ENCODE measurements around the gene UBE2D4.
"Not testable (repeated sequence)": the region's sequence is repeated elsewhere in the genome, so short reads cannot be mapped to it uniquely, and the experiment has no call there.

The UBE2D4 gene

DNA sequence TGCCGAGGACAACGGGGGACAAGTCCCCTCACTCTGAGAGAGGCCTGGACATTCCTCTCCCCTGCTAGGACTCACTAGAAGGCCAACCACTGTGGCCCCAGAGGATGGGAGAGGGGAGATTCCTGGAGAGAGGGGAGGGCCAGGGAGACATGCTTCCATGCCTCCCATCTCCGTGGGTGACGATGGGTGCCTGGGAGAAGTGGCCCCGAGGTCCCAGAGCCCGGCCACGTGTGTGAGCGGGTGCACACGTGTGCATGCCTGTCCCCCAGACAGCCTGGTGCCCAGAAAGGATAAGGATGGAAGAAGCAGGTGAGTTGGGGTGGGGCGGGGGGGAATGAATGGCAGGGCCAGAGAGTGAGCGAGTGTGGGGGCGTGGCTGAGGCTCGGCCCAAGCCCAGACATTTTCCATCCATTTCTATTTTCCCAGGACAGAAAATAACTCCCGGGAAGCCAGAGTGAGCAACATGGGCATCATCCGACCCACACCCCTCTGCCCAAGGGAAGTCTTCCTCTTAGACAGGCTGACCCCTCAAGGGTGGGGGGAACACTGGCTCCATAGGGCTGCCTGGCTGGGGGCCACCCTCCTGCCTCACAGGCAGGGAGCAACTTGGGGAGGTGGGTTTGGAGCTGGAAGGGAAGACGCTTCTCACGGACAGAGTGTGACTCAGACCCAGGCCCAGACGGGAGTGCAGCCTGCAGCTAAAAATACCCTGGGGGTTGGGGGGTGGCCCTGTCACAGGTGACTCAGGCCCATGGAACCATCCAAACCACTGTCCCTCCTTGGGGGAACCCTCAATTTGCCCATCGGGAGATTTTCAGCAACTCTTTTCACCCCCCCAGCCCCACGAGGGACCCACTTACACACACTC lies 42.2 kb downstream of the UBE2D4 start:
- H3K27ac ChIP-seq (ENCODE audit: low read length); H3K4me3 ChIP-seq (ENCODE audit: low read length in 2 of 2); H3K4me1 ChIP-seq (ENCODE audit: control insufficient read depth, insufficient read depth, low read length); H3K27me3 ChIP-seq (ENCODE audit: control insufficient read depth in 1 of 2, insufficient read depth in 2 of 2, low read length in 2 of 2); H3K9me3 ChIP-seq (ENCODE audit: control insufficient read depth in 2 of 2, low read length in 2 of 2); H3K9ac ChIP-seq (ENCODE audit: low read length in 2 of 2); H3K36me3 ChIP-seq (ENCODE audit: control insufficient read depth in 2 of 2, insufficient read depth in 2 of 2, low read length in 2 of 2): not testable (repeated sequence)

DNA sequence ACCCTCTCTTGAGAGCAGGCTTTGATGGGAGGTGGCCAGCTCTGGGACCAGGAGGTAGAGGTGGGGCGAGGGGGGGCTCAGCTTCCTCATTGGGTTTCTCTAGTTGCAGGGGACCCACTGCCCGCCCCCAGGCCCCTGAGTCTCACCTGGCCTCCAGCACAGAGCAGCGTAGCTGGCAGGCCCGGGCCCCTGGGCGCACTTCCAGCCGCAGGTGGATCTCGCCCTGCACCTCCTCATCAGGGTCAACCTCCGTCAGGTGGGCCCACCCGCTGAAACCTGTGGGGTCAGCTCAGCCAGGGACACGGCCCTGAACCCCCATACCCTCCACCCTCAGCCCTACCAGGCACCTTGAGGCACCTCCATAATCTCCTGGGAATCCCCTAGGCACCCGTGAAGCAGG lies 43.4 kb downstream of the UBE2D4 start:
- H3K4me3 ChIP-seq (ENCODE audit: low read length in 2 of 2); H3K4me1 ChIP-seq (ENCODE audit: control insufficient read depth, insufficient read depth, low read length); H3K9ac ChIP-seq (ENCODE audit: low read length in 2 of 2); H3K36me3 ChIP-seq (ENCODE audit: control insufficient read depth in 2 of 2, insufficient read depth in 2 of 2, low read length in 2 of 2); H3K27ac ChIP-seq (ENCODE audit: low read length); H3K9me3 ChIP-seq (ENCODE audit: control insufficient read depth in 2 of 2, low read length in 2 of 2); H3K27me3 ChIP-seq (ENCODE audit: control insufficient read depth in 1 of 2, insufficient read depth in 2 of 2, low read length in 2 of 2): not testable (repeated sequence)

DNA sequence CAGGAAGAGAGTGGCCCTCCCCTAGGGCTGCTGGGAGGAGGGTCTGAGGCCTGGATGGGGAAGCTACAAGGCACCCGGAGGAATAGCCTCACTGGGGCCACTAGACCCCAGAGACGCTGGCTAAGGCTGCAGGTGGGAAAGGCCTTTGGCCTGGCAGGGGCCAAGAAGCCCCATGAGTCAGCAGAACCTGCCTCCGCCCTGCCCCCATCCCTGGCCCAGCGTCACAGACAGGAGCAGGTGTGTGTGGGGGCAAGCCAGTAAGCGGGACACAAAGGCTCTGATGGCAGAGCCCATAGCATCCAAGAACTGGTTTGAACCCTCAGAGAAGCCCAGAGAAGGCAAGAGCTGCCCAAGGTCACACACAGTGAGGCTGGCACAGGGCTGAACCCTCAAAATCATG lies 44.5 kb downstream of the UBE2D4 start:
- not testable (repeated sequence) for H3K9ac ChIP-seq (ENCODE audit: low read length in 2 of 2); H3K4me3 ChIP-seq (ENCODE audit: low read length in 2 of 2)

DNA sequence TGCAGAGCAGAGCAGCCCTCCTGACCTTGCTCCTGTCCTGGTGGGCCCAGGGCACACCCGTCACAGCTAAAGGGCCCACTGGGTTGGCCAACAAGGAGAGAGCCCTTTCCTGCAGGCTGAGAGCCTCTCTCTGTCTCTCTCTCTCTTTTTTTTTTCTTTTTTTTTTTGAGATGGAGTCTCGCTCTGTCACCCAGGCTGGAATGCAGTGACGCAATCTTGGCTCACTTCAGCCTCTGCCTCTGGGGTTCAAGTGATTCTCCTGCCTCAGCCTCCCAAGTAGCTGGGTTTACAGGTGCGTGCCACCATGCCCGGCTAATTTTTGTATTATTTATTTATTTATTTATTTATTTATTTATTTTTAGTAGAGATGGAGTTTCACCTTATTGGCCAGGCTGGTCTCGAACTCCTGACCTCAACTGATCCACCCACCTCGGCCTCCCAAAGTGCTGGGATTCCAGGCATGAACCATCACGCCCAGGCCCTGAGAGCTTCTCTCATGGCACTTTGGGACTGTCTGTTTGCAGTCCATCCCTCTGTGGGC lies 47.9 kb downstream of the UBE2D4 start:
- not testable (repeated sequence) for H3K27me3 ChIP-seq (ENCODE audit: control insufficient read depth in 1 of 2, insufficient read depth in 2 of 2, low read length in 2 of 2); H3K9ac ChIP-seq (ENCODE audit: low read length in 2 of 2); H3K4me3 ChIP-seq (ENCODE audit: low read length in 2 of 2); H3K27ac ChIP-seq (ENCODE audit: low read length); H3K36me3 ChIP-seq (ENCODE audit: control insufficient read depth in 2 of 2, insufficient read depth in 2 of 2, low read length in 2 of 2); H3K9me3 ChIP-seq (ENCODE audit: control insufficient read depth in 2 of 2, low read length in 2 of 2); H3K4me1 ChIP-seq (ENCODE audit: control insufficient read depth, insufficient read depth, low read length)

More for the DNA sequence above, 44.5 kb downstream of the UBE2D4 start:
- not testable (repeated sequence) for H3K4me1 ChIP-seq (ENCODE audit: control insufficient read depth, insufficient read depth, low read length); H3K27ac ChIP-seq (ENCODE audit: low read length); H3K36me3 ChIP-seq (ENCODE audit: control insufficient read depth in 2 of 2, insufficient read depth in 2 of 2, low read length in 2 of 2); H3K9me3 ChIP-seq (ENCODE audit: control insufficient read depth in 2 of 2, low read length in 2 of 2); H3K27me3 ChIP-seq (ENCODE audit: control insufficient read depth in 1 of 2, insufficient read depth in 2 of 2, low read length in 2 of 2)

DNA sequence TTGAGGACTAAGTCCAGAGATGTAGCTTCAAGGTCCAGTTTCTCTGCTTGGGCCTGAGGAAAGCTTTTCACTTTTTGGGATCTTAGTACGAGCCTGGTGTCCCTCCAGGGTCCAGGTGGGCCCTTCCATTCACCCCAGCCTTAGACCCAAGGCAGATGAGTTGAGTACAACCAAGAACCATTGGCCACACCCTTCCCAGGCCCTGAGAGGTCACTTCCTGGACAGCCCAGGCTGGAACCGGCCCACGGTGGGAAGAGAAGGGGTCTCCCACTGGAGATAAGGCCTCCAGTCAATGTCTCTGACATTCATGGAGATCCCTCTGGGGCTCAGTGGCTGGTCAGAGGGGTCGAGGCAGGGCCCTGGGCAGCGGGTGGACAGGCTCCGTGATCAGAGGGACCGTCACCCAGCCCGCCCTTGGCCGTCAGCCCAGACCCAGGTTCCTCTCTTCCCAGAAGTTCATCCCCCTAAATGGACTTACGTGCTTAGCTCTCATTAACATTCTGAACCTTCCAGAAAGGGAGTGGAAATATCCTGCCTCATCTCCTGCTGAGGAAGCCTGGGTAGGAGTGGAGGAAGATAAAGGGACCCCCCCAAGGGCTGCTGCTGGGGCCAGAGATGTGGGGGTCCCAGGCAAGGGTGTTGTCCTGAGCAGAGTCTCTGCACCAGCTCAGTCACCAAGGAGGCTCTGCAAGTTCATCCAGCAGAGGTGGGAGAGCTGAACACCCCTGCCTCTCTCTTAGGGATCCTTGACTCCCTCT lies 48.7 kb downstream of the UBE2D4 start:
- not testable (repeated sequence) for H3K27me3 ChIP-seq (ENCODE audit: control insufficient read depth in 1 of 2, insufficient read depth in 2 of 2, low read length in 2 of 2); H3K9ac ChIP-seq (ENCODE audit: low read length in 2 of 2); H3K36me3 ChIP-seq (ENCODE audit: control insufficient read depth in 2 of 2, insufficient read depth in 2 of 2, low read length in 2 of 2); H3K27ac ChIP-seq (ENCODE audit: low read length); H3K4me3 ChIP-seq (ENCODE audit: low read length in 2 of 2); H3K4me1 ChIP-seq (ENCODE audit: control insufficient read depth, insufficient read depth, low read length); H3K9me3 ChIP-seq (ENCODE audit: control insufficient read depth in 2 of 2, low read length in 2 of 2)

DNA sequence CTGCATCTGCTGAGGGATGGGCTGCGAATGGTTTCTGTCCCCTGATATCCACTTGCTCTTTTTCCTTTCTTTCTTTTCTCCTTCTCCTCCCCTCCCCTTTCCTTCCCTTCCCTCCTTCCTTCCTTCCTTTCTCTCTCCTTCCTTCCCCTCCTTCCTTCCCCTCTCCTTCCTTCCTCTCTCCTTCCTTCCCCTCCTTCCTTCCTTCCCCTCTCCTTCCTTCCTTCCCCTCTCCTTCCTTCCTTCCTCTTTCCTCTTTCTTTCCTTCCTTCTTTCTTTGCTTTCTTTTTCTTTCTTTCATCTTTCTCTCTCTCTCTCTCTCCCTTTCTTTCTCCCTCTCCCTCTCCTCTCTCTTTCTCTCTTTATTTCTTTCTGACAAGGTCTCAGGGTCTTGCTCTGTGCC lies 51.3 kb downstream of the UBE2D4 start:
- H3K9ac ChIP-seq (ENCODE audit: low read length in 2 of 2), result no peak overlapping the region
- H3K27me3 ChIP-seq (ENCODE audit: control insufficient read depth in 1 of 2, insufficient read depth in 2 of 2, low read length in 2 of 2), result no peaks in the 10 kb centered on the region
- H3K36me3 ChIP-seq (ENCODE audit: control insufficient read depth in 2 of 2, insufficient read depth in 2 of 2, low read length in 2 of 2), result no peaks in the 10 kb centered on the region
- no peak overlapping the region for H3K4me3 ChIP-seq (ENCODE audit: low read length in 2 of 2)
- H3K9me3 ChIP-seq (ENCODE audit: control insufficient read depth in 2 of 2, low read length in 2 of 2), result no peaks in the 10 kb centered on the region
- no peak overlapping the region for H3K27ac ChIP-seq (ENCODE audit: low read length)
- H3K4me1 ChIP-seq (ENCODE audit: control insufficient read depth, insufficient read depth, low read length), result no peaks in the 10 kb centered on the region

DNA sequence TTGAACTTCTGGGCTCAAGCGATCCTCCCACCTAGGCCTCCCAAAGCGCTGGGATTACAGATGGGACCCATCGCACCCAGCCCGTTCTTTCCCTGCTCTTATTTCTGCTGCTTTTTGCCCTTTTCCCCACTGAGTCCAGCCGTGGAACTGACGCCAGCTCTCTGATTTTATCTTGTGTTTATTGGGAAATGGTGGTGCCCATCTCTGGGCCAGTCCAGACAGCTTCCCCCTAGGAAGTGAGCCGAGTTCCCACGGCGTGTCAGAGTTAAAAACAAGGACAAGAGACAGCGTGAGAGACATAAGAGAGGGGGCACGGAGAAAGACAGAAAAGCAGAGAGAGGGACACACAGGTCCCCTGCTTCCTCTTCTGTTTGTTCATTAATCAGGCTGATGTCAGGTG lies 51.9 kb downstream of the UBE2D4 start:
- H3K36me3 ChIP-seq (ENCODE audit: control insufficient read depth in 2 of 2, insufficient read depth in 2 of 2, low read length in 2 of 2); H3K9ac ChIP-seq (ENCODE audit: low read length in 2 of 2); H3K27me3 ChIP-seq (ENCODE audit: control insufficient read depth in 1 of 2, insufficient read depth in 2 of 2, low read length in 2 of 2); H3K27ac ChIP-seq (ENCODE audit: low read length); H3K4me1 ChIP-seq (ENCODE audit: control insufficient read depth, insufficient read depth, low read length); H3K4me3 ChIP-seq (ENCODE audit: low read length in 2 of 2); H3K9me3 ChIP-seq (ENCODE audit: control insufficient read depth in 2 of 2, low read length in 2 of 2): not testable (repeated sequence)

DNA sequence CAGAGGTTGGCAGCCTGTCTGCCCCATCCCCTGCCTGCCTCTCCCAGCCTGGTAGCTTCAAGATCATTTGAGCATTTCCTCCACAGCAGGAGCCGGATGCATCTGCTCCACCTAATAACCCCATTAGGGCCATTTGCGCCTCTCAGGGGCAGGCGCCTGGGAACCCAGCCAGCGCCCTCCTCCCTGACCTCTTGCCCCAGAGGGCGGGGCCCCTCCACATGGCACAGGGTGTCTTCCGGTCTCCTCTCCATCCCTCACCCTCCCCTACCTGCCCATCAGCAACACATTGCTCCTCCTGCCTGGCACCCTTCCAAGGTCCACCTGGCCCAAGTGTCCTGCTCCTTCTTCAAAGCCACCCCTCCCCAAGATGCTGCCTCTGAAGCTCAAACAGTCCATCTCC lies 56.6 kb downstream of the UBE2D4 start:
- H3K9me3 ChIP-seq (ENCODE audit: control insufficient read depth in 2 of 2, low read length in 2 of 2); H3K9ac ChIP-seq (ENCODE audit: low read length in 2 of 2); H3K4me3 ChIP-seq (ENCODE audit: low read length in 2 of 2); H3K27ac ChIP-seq (ENCODE audit: low read length); H3K36me3 ChIP-seq (ENCODE audit: control insufficient read depth in 2 of 2, insufficient read depth in 2 of 2, low read length in 2 of 2); H3K4me1 ChIP-seq (ENCODE audit: control insufficient read depth, insufficient read depth, low read length); H3K27me3 ChIP-seq (ENCODE audit: control insufficient read depth in 1 of 2, insufficient read depth in 2 of 2, low read length in 2 of 2): not testable (repeated sequence)

DNA sequence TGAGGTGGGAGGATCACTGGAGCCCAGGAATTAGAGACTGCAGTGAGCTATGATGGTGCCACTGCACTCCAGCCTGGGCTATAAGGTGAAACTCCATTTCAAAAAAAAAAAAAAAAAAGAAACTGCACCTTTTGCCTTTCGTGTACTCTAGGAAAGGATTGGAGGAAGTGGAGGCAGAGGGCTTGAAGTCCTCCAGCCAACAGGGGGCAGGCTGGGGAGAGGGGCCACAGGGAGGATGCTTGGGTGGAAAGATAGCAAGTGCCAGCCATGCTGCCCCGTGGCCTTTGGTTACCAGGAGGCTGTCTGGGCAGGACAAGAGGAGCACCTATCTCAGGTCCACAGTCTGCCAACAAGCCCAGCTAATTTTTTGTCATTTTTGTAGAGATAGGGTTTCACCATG lies 57.5 kb downstream of the UBE2D4 start:
- H3K27me3 ChIP-seq (ENCODE audit: control insufficient read depth in 1 of 2, insufficient read depth in 2 of 2, low read length in 2 of 2); H3K9ac ChIP-seq (ENCODE audit: low read length in 2 of 2); H3K4me3 ChIP-seq (ENCODE audit: low read length in 2 of 2); H3K4me1 ChIP-seq (ENCODE audit: control insufficient read depth, insufficient read depth, low read length); H3K36me3 ChIP-seq (ENCODE audit: control insufficient read depth in 2 of 2, insufficient read depth in 2 of 2, low read length in 2 of 2); H3K27ac ChIP-seq (ENCODE audit: low read length); H3K9me3 ChIP-seq (ENCODE audit: control insufficient read depth in 2 of 2, low read length in 2 of 2): not testable (repeated sequence)

DNA sequence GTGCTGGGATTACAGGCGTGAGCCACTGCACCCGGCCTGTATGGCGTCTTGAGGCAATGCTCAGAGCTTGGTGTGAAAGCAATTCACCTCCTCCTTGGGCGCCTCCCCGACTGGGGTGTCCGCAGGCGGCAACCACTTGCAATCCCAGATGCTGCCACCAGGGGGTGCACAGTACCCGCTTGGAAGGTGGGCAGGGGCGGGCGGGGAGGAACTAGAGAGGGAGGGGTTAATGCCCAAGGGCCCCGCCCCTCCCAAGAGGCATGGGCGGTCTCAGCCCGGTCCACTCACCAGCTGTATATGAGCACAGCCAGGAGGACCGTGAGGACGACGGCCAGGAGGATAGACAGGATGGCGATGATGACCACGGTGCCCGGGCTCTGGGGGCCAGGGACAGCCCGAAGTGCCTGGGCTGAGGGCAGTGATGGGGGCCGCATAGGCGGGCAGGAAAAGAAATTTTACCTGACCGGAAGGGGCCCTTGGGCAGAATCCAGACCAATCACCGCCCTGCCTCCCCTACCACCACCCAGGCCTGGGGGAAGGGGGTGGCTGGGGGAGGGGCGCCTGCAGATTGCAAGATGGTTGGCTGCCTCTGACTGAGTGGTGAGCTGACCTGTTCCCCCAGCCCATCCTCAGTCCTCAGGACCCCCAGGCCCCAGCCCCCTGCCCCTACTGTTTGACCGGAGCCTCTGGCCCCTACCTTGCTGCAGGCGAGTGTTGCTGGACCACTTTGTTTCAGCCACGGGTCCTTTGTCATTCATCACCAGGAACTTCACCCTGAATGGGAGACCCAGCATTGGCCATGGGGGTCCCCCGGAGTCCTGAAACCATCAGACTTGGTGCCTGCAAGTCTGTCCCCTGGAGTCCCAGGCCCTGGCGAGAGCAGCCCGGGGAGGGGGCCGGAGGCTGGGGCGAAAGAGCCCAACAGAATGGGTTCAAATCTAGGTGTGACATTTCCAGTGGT lies 59.9 kb downstream of the UBE2D4 start:
- H3K27me3 ChIP-seq (ENCODE audit: control insufficient read depth in 1 of 2, insufficient read depth in 2 of 2, low read length in 2 of 2); H3K9ac ChIP-seq (ENCODE audit: low read length in 2 of 2); H3K27ac ChIP-seq (ENCODE audit: low read length); H3K4me1 ChIP-seq (ENCODE audit: control insufficient read depth, insufficient read depth, low read length); H3K36me3 ChIP-seq (ENCODE audit: control insufficient read depth in 2 of 2, insufficient read depth in 2 of 2, low read length in 2 of 2); H3K9me3 ChIP-seq (ENCODE audit: control insufficient read depth in 2 of 2, low read length in 2 of 2); H3K4me3 ChIP-seq (ENCODE audit: low read length in 2 of 2): not testable (repeated sequence)
